ENCODE results near the gene RBM19. TPM values are rescaled to one million over a fixed set of nuclear protein-coding genes. Genes with fewer than 3 reads are reported as not detected.

Gene RBM19
- total RNA-seq, 1 experiment from 2014 or later = 29.2 TPM

DNA sequence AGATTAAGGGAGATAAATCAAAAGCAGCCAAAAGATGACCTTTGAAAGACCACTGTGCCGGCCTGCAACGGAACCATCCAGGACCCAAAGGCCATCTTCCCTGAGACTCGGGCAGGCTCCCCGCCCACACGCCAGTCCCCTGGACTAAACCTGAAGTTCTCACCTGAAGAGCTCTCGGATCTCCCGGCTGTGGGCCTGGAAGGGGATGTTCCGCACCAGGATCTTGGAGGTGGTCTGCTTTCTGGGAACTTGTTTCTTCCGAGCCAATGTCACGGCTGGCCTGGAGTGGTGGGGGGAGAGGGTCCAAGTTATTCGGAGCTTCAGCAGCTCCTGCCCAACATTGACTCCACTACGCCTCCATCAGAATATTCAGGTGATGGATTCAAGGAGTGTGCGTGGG lies 51.3 kb downstream of the RBM19 start:
- Mint-ChIP-seq H3K4me3 (ENCODE audit: unreplicated experiment) (no peak overlapping the region), H3K27me3 (ENCODE audit: insufficient read depth, unreplicated experiment) (no peaks in the 10 kb centered on the region), H3K9me3 (ENCODE audit: unreplicated experiment) (no peaks in the 10 kb centered on the region), H3K27ac (ENCODE audit: low read depth, unreplicated experiment) (no peak overlapping the region), H3K4me1 (ENCODE audit: insufficient read depth, unreplicated experiment) (no peaks in the 10 kb centered on the region), H3K36me3 (ENCODE audit: insufficient read depth, unreplicated experiment) (peaks cover 14% of the 10 kb centered on the region)
- TF ChIP-seq, protein P1, sequence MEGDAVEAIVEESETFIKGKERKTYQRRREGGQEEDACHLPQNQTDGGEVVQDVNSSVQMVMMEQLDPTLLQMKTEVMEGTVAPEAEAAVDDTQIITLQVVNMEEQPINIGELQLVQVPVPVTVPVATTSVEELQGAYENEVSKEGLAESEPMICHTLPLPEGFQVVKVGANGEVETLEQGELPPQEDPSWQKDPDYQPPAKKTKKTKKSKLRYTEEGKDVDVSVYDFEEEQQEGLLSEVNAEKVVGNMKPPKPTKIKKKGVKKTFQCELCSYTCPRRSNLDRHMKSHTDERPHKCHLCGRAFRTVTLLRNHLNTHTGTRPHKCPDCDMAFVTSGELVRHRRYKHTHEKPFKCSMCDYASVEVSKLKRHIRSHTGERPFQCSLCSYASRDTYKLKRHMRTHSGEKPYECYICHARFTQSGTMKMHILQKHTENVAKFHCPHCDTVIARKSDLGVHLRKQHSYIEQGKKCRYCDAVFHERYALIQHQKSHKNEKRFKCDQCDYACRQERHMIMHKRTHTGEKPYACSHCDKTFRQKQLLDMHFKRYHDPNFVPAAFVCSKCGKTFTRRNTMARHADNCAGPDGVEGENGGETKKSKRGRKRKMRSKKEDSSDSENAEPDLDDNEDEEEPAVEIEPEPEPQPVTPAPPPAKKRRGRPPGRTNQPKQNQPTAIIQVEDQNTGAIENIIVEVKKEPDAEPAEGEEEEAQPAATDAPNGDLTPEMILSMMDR (IDR thresholded peaks at IDR 0.05; ENCODE audit: unreplicated experiment) = no peak
- DNase-seq (ENCODE audit: unreplicated experiment) = no peak
- POLR2A ChIA-PET = no interaction called here
- BruUV-seq (replicated peaks) = no TSS peak
- intact Hi-C loops (cut with micrococcal nuclease) = no loop called here
- CTCF ChIA-PET = interaction anchor here (0.6 to 1.6 kb wide), 5 partner anchors 13 to 509 kb away, joined by 3 to 4 read pairs (median 3); no protein-coding TSS in a partner anchor

DNA sequence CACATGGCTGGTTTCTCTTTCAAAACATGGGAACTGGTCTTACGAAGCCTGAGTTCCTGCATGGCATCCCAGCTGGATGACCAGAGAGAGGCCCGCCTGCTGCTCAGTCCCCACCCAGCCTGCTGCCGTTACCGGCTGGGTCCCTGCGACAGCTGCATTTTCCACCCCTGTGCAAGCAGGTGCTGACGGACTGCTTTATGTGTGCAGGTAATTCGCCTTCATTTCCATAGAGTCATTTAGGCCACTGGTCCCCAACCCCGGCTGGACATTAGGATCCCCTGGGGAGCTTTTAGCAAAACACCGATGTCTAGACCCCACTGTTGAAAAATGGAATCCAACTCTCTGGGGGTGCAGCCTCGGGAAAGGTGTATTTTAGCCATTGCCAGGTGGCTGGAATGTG lies 51.9 kb downstream of the RBM19 start:
- Mint-ChIP-seq H3K4me1 (ENCODE audit: insufficient read depth, unreplicated experiment) (no peaks in the 10 kb centered on the region), H3K36me3 (ENCODE audit: insufficient read depth, unreplicated experiment) (peaks cover 20% of the 10 kb centered on the region), H3K4me3 (ENCODE audit: unreplicated experiment) (no peak overlapping the region), H3K27ac (ENCODE audit: low read depth, unreplicated experiment) (no peak overlapping the region), H3K9me3 (ENCODE audit: unreplicated experiment) (no peaks in the 10 kb centered on the region), H3K27me3 (ENCODE audit: insufficient read depth, unreplicated experiment) (no peaks in the 10 kb centered on the region)
- ChIA-PET CTCF (interaction anchor here (0.6 to 1.6 kb wide), 8 partner anchors 11 to 488 kb away, joined by 3 to 6 read pairs (median 4); no protein-coding TSS in a partner anchor), POLR2A (interaction anchor here (0.7 kb wide), 1 partner anchor 482 kb away, joined by 3 read pairs; no protein-coding TSS in a partner anchor)
- TF ChIP-seq, protein P1 (IDR thresholded peaks at IDR 0.05; ENCODE audit: unreplicated experiment) = no peak
- BruUV-seq (replicated peaks) = no TSS peak
- intact Hi-C loops (cut with micrococcal nuclease) = no loop called here
- DNase-seq (ENCODE audit: unreplicated experiment) = no peak

DNA sequence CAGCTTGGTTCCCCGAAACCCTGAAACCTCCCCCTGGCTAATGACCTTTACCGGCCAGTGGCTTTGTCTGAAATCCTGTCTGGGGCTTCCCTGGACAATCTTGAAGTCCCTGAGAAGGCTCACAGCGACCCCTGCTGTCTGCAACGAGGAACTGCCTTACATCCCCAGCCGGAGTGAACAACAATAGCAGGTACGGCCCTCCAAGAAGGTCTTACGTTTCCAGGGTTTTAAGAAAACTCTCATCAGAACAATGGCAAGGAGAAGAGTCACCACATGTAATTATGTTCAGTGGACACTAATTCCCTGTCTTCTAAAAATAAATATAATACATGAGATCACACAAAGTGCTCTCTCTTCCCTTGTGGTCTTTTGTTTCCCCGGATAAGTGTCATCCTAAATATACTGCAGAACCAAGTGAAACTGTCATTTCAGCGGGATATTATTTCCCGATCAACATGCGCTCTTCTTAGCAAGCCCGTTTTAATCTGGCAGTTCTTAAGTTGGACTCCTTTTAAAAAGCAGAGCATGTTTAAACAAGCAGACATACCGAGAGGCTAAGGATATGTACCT lies 53.3 kb downstream of the RBM19 start:
- TF ChIP-seq, protein P1 (IDR thresholded peaks at IDR 0.05; ENCODE audit: unreplicated experiment) = peak; percentile 94
- Mint-ChIP-seq H3K4me3 (ENCODE audit: unreplicated experiment) (no peak overlapping the region), H3K4me1 (ENCODE audit: insufficient read depth, unreplicated experiment) (no peaks in the 10 kb centered on the region), H3K36me3 (ENCODE audit: insufficient read depth, unreplicated experiment) (peaks cover 25% of the 10 kb centered on the region), H3K27ac (ENCODE audit: low read depth, unreplicated experiment) (no peak overlapping the region), H3K9me3 (ENCODE audit: unreplicated experiment) (no peaks in the 10 kb centered on the region), H3K27me3 (ENCODE audit: insufficient read depth, unreplicated experiment) (no peaks in the 10 kb centered on the region)
- CTCF ChIA-PET = interaction anchor here (0.6 to 1.8 kb wide), 14 partner anchors 9 to 1974 kb away, joined by 3 to 6 read pairs (median 3); no protein-coding TSS in a partner anchor
- peak; percentile 58 for DNase-seq (ENCODE audit: unreplicated experiment)
- no TSS peak for BruUV-seq (replicated peaks)
- POLR2A ChIA-PET = no interaction called here
- intact Hi-C loops (cut with micrococcal nuclease) = loop anchor here (1.0 kb wide), 3 partner anchors 451 to 601 kb away; no protein-coding TSS in a partner anchor

DNA sequence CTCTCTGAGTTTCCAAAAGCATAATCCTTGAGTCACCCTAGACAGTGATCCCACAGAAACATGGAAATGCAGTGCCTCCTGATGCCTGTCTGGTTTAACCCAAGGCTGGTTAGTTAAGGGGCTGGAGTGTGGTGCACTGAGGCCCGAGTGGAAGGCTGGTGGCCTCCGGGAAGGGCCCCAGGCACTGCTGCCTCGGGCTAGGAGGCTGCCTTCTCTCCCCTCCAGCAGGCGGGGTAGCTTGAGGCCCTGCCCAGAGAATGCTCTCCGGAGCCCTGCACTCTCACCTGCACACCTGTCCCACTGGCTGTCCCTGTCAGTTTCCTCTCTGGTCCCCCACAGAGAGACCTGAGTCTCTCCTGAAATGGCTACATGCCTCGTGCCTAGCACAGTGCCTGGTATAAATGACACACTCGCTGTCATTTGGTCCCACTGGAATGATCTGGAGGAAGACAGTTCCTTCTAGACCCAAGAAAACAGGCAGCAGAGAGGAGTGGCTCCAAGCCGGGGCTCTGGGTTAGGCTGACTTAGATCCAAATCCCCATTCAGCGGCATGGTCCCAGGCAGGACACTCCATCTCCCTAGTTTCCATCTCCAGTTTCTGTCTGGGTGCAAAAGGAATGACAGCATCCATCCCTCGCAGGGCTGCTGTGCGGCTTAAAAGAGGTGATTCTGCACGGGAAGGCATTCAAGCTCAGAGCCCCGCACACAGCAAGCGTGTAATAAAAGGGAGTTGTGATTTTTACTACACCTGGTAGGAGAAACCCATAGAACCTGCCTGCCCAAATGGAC lies 54.0 kb downstream of the RBM19 start:
- DNase-seq (ENCODE audit: unreplicated experiment) = no peak
- Mint-ChIP-seq H3K4me3 (ENCODE audit: unreplicated experiment) (no peak overlapping the region), H3K27ac (ENCODE audit: low read depth, unreplicated experiment) (no peak overlapping the region), H3K36me3 (ENCODE audit: insufficient read depth, unreplicated experiment) (peaks cover 25% of the 10 kb centered on the region), H3K27me3 (ENCODE audit: insufficient read depth, unreplicated experiment) (no peaks in the 10 kb centered on the region), H3K4me1 (ENCODE audit: insufficient read depth, unreplicated experiment) (no peaks in the 10 kb centered on the region), H3K9me3 (ENCODE audit: unreplicated experiment) (no peaks in the 10 kb centered on the region)
- ChIA-PET POLR2A (no interaction called here), CTCF (interaction anchor here (0.6 to 1.8 kb wide), 14 partner anchors 20 to 1975 kb away, joined by 3 to 5 read pairs (median 3); no protein-coding TSS in a partner anchor)
- no TSS peak for BruUV-seq (replicated peaks)
- intact Hi-C loops (cut with micrococcal nuclease) = loop anchor here (1.0 kb wide), 2 partner anchors 450 to 473 kb away; no protein-coding TSS in a partner anchor
- TF ChIP-seq, protein P1 (IDR thresholded peaks at IDR 0.05; ENCODE audit: unreplicated experiment) = no peak
